Measurements from ENCODE around the gene TMEM82.

DNA sequence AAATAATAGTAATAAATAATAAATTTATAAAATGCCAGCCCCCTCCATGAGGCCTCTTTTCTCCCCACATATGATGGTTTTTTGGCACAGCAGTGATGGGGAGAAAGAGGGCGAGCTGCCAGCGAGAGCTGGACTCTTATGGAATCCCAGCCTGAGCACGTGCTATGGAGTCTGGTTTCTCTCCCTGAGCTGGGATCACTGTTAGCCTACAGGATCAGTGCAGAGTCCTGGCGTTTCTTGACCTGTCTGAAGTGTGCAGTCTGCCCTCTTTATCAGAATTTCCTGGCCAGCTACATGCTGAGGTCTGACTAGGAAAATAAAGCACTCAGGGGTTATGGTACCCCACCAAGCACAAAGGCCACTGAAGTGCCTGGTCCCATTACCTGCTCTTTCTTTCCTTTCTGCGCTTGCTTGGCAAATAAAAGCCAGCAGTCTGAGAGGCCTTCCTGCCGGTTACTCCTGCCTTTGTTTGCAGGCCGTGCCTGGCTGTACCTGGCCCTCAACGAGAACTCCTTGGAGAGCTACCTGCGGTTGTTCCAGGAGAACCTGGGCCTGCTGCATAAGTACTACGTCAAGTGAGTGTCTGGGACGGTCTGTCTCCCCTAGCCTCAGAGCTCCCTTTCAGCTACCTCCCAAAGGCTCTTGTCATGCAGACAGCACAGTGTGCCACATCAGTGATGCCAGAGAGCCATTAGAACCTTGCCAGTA is 24.7 kb upstream of the TMEM82 start:
- TF ChIP-seq, protein P1, sequence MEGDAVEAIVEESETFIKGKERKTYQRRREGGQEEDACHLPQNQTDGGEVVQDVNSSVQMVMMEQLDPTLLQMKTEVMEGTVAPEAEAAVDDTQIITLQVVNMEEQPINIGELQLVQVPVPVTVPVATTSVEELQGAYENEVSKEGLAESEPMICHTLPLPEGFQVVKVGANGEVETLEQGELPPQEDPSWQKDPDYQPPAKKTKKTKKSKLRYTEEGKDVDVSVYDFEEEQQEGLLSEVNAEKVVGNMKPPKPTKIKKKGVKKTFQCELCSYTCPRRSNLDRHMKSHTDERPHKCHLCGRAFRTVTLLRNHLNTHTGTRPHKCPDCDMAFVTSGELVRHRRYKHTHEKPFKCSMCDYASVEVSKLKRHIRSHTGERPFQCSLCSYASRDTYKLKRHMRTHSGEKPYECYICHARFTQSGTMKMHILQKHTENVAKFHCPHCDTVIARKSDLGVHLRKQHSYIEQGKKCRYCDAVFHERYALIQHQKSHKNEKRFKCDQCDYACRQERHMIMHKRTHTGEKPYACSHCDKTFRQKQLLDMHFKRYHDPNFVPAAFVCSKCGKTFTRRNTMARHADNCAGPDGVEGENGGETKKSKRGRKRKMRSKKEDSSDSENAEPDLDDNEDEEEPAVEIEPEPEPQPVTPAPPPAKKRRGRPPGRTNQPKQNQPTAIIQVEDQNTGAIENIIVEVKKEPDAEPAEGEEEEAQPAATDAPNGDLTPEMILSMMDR (IDR thresholded peaks at IDR 0.05; ENCODE audit: low read length) = no peak
- TF ChIP-seq EZH2 (IDR thresholded peaks at IDR 0.05; ENCODE audit: borderline replicate concordance, low read length) = no peak

Measured in OCI-LY1 (cell line).